GM23248 (cell line): ENCODE data around the gene SCRG1. TPM values are rescaled to one million over a fixed set of nuclear protein-coding genes. Genes with fewer than 3 reads are reported as not detected.
A peak's percentile ranks its signal among the peaks of the same experiment; 100 is the strongest.

Experiments used
- DNase-seq: peaks from one replicate; pipeline ENCODE4 v3.0.0-alpha.2; 2015
- H2AFZ ChIP-seq: fragments of 200-600 bp; sonication (generic); 2 replicates; pipeline ENCODE4 v1.6.1; 2016; ENCODE audit warnings: antibody characterized with exemption
- H3F3A ChIP-seq: fragments of 200-600 bp; sonication (generic); 2 replicates; pipeline ENCODE4 v1.6.1; 2016; ENCODE audit warnings: mild to moderate bottlenecking, antibody characterized with exemption, mixed run types; ENCODE audit not compliant: insufficient read depth
- H3K27ac ChIP-seq: fragments of 200-600 bp; sonication (generic); 2 replicates; pipeline ENCODE4 v1.5.1; 2016; ENCODE audit warnings: mild to moderate bottlenecking
- H3K27me3 ChIP-seq: fragments of 200-600 bp; sonication (generic); replicated peaks from 2 replicates; pipeline ENCODE4 v1.6.1; 2016; ENCODE audit warnings: mild to moderate bottlenecking; ENCODE audit not compliant: insufficient read depth
- H3K36me3 ChIP-seq: fragments of 200-600 bp; sonication (generic); 2 replicates; pipeline ENCODE4 v1.6.1; 2016; ENCODE audit warnings: low read depth, mild to moderate bottlenecking
- H3K4me1 ChIP-seq: fragments of 200-600 bp; sonication (generic); 2 replicates; pipeline ENCODE4 v1.6.1; 2016; ENCODE audit warnings: mild to moderate bottlenecking; ENCODE audit not compliant: insufficient read depth
- H3K4me2 ChIP-seq: fragments of 200-600 bp; sonication (generic); one replicate; pipeline ENCODE4 v1.6.1; 2016; ENCODE audit warnings: mild to moderate bottlenecking; ENCODE audit not compliant: unreplicated experiment
- H3K4me3 ChIP-seq: fragments of 200-600 bp; sonication (generic); 2 replicates; pipeline ENCODE4 v1.5.1; 2016; ENCODE audit warnings: mild to moderate bottlenecking
- H3K79me2 ChIP-seq: fragments of 200-600 bp; sonication (generic); 2 replicates; pipeline ENCODE4 v1.6.1; 2016; ENCODE audit warnings: mild to moderate bottlenecking; ENCODE audit not compliant: insufficient read depth
- H3K9ac ChIP-seq: fragments of 200-600 bp; sonication (generic); 2 replicates; pipeline ENCODE4 v1.6.1; 2016; ENCODE audit warnings: mild to moderate bottlenecking
- H3K9me2 ChIP-seq: fragments of 200-600 bp; sonication (generic); 2 replicates; pipeline ENCODE4 v1.6.1; 2016; ENCODE audit warnings: mixed run types, mild to moderate bottlenecking, moderate library complexity; ENCODE audit not compliant: insufficient read depth
- H3K9me3 ChIP-seq: fragments of 200-600 bp; sonication (generic); one replicate; pipeline ENCODE4 v1.6.1; 2017; ENCODE audit warnings: low read depth
- H4K20me1 ChIP-seq: fragments of 200-600 bp; sonication (generic); 2 replicates; pipeline ENCODE4 v1.6.0; 2016; ENCODE audit not compliant: insufficient read depth
- EZH2 ChIP-seq: fragments of 200-600 bp; sonication (generic); IDR thresholded peaks from 2 replicates; pipeline ENCODE4 v1.6.1; 2018; ENCODE audit warnings: antibody characterized with exemption, mild to moderate bottlenecking; ENCODE audit not compliant: insufficient read depth, poor library complexity, severe bottlenecking
- EZH2phosphoT487 ChIP-seq: fragments of 200-600 bp; sonication (generic); IDR thresholded peaks from 2 replicates; pipeline ENCODE4 v1.6.1; 2018; ENCODE audit warnings: antibody characterized with exemption, moderate library complexity, mild to moderate bottlenecking, low read depth; ENCODE audit not compliant: insufficient read depth
- WGBS, 2 experiments: methylation state at CpG; one replicate each; pipeline ENCODE4 v1.1.6; 2015 to 2017; ENCODE audit warnings: low lambda C conversion rate in 2 of 2, low coverage in 1 of 2; ENCODE audit errors: missing lambda C conversion rate in 2 of 2; 5-methylcytosine and 5-hydroxymethylcytosine counted together
- in situ Hi-C: fragments of 300-500 bp; cut with MboI; formaldehyde crosslinking; loops from 2 replicates; pipeline ENCODE4 v1.15.0; 2020
- polyA plus RNA-seq: library from polyadenylated mRNA; unstranded; fragments of >200 nt; fragmentation: Nextera tagmentation; extraction: Ambion mirVana; gene quantifications from 2 replicates; pipeline ENCODE4 v1.2.1, GENCODE V29; 2016
- total RNA-seq: library from RNA; depleted of rRNA; stranded (reverse); fragments of >200 nt; shearing (Covaris generic); gene quantifications from 2 replicates; pipeline ENCODE4 v1.2.3, GENCODE V29; 2014

SCRG1 gene
- total and polyA plus RNA-seq, 2 experiments from 2014 or later = under 0.01 to 0.43 TPM

DNA sequence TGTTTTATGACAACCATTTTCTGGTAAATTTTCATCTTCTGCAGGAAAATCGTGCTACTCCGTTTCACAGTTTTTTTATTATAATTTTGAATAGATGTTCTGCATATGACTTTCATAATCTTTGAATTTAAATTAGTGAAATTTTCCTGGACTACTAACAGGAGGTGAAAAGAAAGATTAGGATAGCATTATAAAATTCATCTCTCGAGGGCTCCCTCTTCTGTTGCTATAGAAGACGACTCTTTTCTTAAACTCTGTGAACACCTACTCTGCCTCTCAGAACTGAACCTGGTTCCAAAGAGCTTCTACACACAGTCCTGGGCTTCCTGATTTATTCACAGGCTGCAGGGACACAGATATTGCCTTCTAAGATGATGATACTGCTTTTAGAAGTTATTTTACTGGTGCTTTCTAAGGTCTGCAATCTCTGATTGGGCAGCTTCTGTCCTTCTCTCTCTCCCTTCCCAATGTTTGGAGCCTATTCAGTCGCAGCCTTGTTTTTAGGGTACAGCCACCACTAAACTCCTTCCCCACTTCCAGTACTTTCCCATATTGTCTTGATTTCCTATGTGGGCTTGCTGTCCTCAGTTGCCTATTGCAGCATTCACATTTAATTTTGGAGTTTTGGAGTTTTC is 38.2 kb downstream of the SCRG1 start:
- Histone ChIP-seq H3K4me1 (no peaks in the 10 kb centered on the region), H3K4me2 (no peak overlapping the region), H3K9me3 (no peaks in the 10 kb centered on the region), H3K4me3 (no peak overlapping the region), H3K9ac (no peak overlapping the region), H4K20me1 (no peaks in the 10 kb centered on the region), H3K27me3 (no peaks in the 10 kb centered on the region), H2AFZ (no peak overlapping the region), H3K9me2 (no peaks in the 10 kb centered on the region), H3K79me2 (no peaks in the 10 kb centered on the region), H3F3A (no peaks in the 10 kb centered on the region), H3K36me3 (no peaks in the 10 kb centered on the region), H3K27ac (no peak overlapping the region)
- in situ Hi-C loops = no loop called here
- TF ChIP-seq EZH2 (no peak), EZH2phosphoT487 (no peak)
- DNase-seq = peak; percentile 52
- 65 to 69% methylated on average over 5 of the region's 5 CpGs for WGBS, 2 experiments

DNA sequence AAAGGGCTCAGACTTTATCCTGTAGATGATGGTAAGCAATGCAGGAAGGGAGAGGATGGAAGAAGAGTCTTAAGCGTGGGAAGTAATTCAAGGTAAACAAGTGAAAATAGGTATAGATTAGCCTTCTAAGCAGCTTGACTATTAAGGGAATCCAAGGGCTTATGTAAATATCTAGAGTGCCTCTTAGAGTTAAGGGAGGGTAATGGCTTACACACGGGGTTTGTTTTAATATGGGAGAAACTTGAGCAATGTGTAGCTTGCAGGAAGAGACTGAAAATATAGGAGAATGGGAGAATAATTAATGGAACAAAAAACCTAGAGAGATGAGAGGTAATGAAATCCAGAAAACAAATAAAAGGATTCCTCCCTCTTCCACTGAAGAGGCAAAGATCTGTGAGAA is 41.0 kb downstream of the SCRG1 start:
- H3K27ac ChIP-seq = no peak overlapping the region
- TF ChIP-seq EZH2phosphoT487 (no peak), EZH2 (no peak)
- no peaks in the 10 kb centered on the region for H4K20me1 ChIP-seq
- H3K4me3 ChIP-seq = no peak overlapping the region
- H3F3A ChIP-seq = no peaks in the 10 kb centered on the region
- in situ Hi-C loops = no loop called here
- H3K36me3 ChIP-seq = no peaks in the 10 kb centered on the region
- H3K9ac ChIP-seq = no peak overlapping the region
- H3K27me3 ChIP-seq = no peaks in the 10 kb centered on the region
- no peaks in the 10 kb centered on the region for H3K79me2 ChIP-seq
- H3K9me2 ChIP-seq = no peaks in the 10 kb centered on the region
- 69 to 72% methylated on average over 2 of the region's 2 CpGs for WGBS, 2 experiments
- H3K4me1 ChIP-seq = no peaks in the 10 kb centered on the region
- H2AFZ ChIP-seq = no peak overlapping the region
- H3K4me2 ChIP-seq = no peak overlapping the region
- H3K9me3 ChIP-seq = no peaks in the 10 kb centered on the region
- no peak for DNase-seq

GRCh38 chr4:173347467-173347866 is 51.4 kb downstream of the SCRG1 start:
- Histone ChIP-seq H4K20me1 (no peaks in the 10 kb centered on the region), H3K9me2 (no peaks in the 10 kb centered on the region), H3K4me2 (no peak overlapping the region), H3K27ac (no peak overlapping the region), H3K9me3 (no peaks in the 10 kb centered on the region), H3K9ac (no peak overlapping the region), H2AFZ (no peak overlapping the region), H3F3A (peaks cover 17% of the 10 kb centered on the region), H3K79me2 (no peaks in the 10 kb centered on the region), H3K36me3 (no peaks in the 10 kb centered on the region), H3K4me3 (no peak overlapping the region), H3K4me1 (peaks cover 20% of the 10 kb centered on the region), H3K27me3 (peaks cover 10% of the 10 kb centered on the region; the same call in 1 of the 2 replicates)
- WGBS, 2 experiments = 85 to 97% methylated on average over 1 of the region's 1 CpG
- in situ Hi-C loops = no loop called here
- no peak for DNase-seq
- TF ChIP-seq EZH2phosphoT487 (no peak), EZH2 (no peak)

GRCh38 chr4:173346074-173346473 is 52.8 kb downstream of the SCRG1 start:
- Histone ChIP-seq H4K20me1 (no peaks in the 10 kb centered on the region), H3K4me2 (peak overlapping the region; percentile 58), H3F3A (peaks cover 17% of the 10 kb centered on the region), H3K9ac (no peak overlapping the region), H3K4me3 (peak overlapping the region; percentile 30; the same call in 1 of the 2 replicates), H2AFZ (no peak overlapping the region), H3K27me3 (peaks cover 10% of the 10 kb centered on the region; the same call in 1 of the 2 replicates), H3K79me2 (no peaks in the 10 kb centered on the region), H3K27ac (no peak overlapping the region), H3K9me2 (no peaks in the 10 kb centered on the region), H3K36me3 (no peaks in the 10 kb centered on the region), H3K9me3 (no peaks in the 10 kb centered on the region), H3K4me1 (peaks cover 20% of the 10 kb centered on the region)
- 10 to 19% methylated on average over 2 of the region's 2 CpGs for WGBS, 2 experiments
- peak; percentile 79; the same call in 1 of the 2 replicates for TF ChIP-seq EZH2phosphoT487
- TF ChIP-seq EZH2 = no peak
- in situ Hi-C loops = no loop called here
- DNase-seq = peak; percentile 48

DNA sequence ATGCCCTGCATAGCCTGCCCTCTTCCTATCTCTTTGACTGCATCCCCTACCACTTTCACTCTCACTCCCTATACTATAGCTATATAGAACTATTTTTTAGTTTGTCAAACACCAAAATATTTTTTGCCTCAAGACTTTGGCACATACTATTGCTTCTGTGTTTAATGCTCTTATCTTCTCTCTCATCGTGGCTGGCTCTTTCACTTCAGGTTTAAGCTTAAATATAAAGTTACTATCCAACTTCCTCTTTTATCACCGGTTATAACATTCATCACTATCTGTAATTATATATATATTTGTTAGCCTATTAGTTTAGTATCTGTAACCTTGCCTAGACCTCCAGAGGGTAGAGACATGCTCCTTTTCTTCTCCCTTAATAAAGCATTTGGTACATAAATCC is 53.3 kb downstream of the SCRG1 start:
- Histone ChIP-seq H2AFZ (no peak overlapping the region), H3K27me3 (peaks cover 10% of the 10 kb centered on the region; the same call in 1 of the 2 replicates), H3K9ac (no peak overlapping the region), H3K9me3 (no peaks in the 10 kb centered on the region), H3K4me1 (peaks cover 20% of the 10 kb centered on the region), H3K79me2 (no peaks in the 10 kb centered on the region), H3K4me2 (peak overlapping the region; percentile 58), H3K4me3 (peak overlapping the region; percentile 30; the same call in 1 of the 2 replicates), H3K9me2 (no peaks in the 10 kb centered on the region), H3K36me3 (no peaks in the 10 kb centered on the region), H4K20me1 (no peaks in the 10 kb centered on the region), H3F3A (peaks cover 17% of the 10 kb centered on the region), H3K27ac (no peak overlapping the region)
- DNase-seq = no peak
- 64 to 65% methylated on average over 2 of the region's 2 CpGs for WGBS, 2 experiments
- TF ChIP-seq EZH2phosphoT487 = no peak
- TF ChIP-seq EZH2 = no peak
- in situ Hi-C loops = no loop called here
